HL-60 (cell line): Measurements from ENCODE around the gene MAPK10.

Experiments used
- CTCF ChIP-seq: IDR thresholded peaks from one replicate; pipeline ENCODE4 v1.5.1; 2011; ENCODE audit warnings: low read length, control low read depth, inconsistent platforms; ENCODE audit not compliant: insufficient read depth
- GABPA ChIP-seq: IDR thresholded peaks from 2 replicates; pipeline ENCODE4 v1.6.1; 2012; ENCODE audit warnings: low read depth

GRCh38 chr4:86294883-86295282, 65.0 kb downstream of the MAPK10 start:
- TF ChIP-seq CTCF, result no peak
- no peak for TF ChIP-seq GABPA
